ENCODE measurements around the gene SOX9. TPM values are rescaled to one million over a fixed set of nuclear protein-coding genes. Genes with fewer than 3 reads are reported as not detected.
A peak's percentile ranks its signal among the peaks of the same experiment; 100 is the strongest.

The SOX9 gene
- 79.3 TPM for total RNA-seq
- 5.8 TPM for polyA plus RNA-seq (ENCODE audit: insufficient read depth, low read depth, low replicate concordance)
- long read RNA-seq, donor 1, transcript SOX9-201 (3 exons, 3,935 nt), result major isoform, 6 of 6 reads
- long read RNA-seq, donor 1, partial matches to known transcripts, result 0 of 6 reads
- long read RNA-seq, donor 1, other reads (novel, unspliced or antisense), result 0 of 6 reads
- long read RNA-seq, donor 2, partial matches to known transcripts, result 0 of 4 reads
- long read RNA-seq, donor 2, other reads (novel, unspliced or antisense), result 0 of 4 reads
- long read RNA-seq, donor 3, partial matches to known transcripts, result 0 of 4 reads
- long read RNA-seq, donor 3, other reads (novel, unspliced or antisense), result 0 of 4 reads
- long read RNA-seq, donor 4, transcript SOX9-201 (3 exons, 3,935 nt), result major isoform, 6 of 6 reads
- long read RNA-seq, donor 4, partial matches to known transcripts, result 0 of 6 reads
- long read RNA-seq, donor 4, other reads (novel, unspliced or antisense), result 0 of 6 reads
- long read RNA-seq, donor 5, result 0 reads
- long read RNA-seq, donor 6, result 0 reads
- long read RNA-seq, donor 7, transcript SOX9-201 (3 exons, 3,935 nt), result major isoform, 28 of 71 reads
- long read RNA-seq, donor 7, partial matches to known transcripts, result 43 of 71 reads
- long read RNA-seq, donor 7, other reads (novel, unspliced or antisense), result 0 of 71 reads
- long read RNA-seq, donor 8, partial matches to known transcripts, result 0 of 4 reads
- long read RNA-seq, donor 8, other reads (novel, unspliced or antisense), result 0 of 4 reads
- long read RNA-seq, donor 9, transcript SOX9-201 (3 exons, 3,935 nt), result major isoform, 8 of 8 reads
- long read RNA-seq, donor 9, partial matches to known transcripts, result 0 of 8 reads
- long read RNA-seq, donor 9, other reads (novel, unspliced or antisense), result 0 of 8 reads
- long read RNA-seq, donor 10, transcript SOX9-201 (3 exons, 3,935 nt), result major isoform, 5 of 11 reads
- long read RNA-seq, donor 10, partial matches to known transcripts, result 6 of 11 reads
- long read RNA-seq, donor 10, other reads (novel, unspliced or antisense), result 0 of 11 reads

GRCh38 chr17:72120642-72121163 is at the start of gene SOX9:
SOX9 (plus strand) TSS chr17:72121020; CDS start chr17:72121392, 372 bp downstream.
- TF ChIP-seq, protein P1, sequence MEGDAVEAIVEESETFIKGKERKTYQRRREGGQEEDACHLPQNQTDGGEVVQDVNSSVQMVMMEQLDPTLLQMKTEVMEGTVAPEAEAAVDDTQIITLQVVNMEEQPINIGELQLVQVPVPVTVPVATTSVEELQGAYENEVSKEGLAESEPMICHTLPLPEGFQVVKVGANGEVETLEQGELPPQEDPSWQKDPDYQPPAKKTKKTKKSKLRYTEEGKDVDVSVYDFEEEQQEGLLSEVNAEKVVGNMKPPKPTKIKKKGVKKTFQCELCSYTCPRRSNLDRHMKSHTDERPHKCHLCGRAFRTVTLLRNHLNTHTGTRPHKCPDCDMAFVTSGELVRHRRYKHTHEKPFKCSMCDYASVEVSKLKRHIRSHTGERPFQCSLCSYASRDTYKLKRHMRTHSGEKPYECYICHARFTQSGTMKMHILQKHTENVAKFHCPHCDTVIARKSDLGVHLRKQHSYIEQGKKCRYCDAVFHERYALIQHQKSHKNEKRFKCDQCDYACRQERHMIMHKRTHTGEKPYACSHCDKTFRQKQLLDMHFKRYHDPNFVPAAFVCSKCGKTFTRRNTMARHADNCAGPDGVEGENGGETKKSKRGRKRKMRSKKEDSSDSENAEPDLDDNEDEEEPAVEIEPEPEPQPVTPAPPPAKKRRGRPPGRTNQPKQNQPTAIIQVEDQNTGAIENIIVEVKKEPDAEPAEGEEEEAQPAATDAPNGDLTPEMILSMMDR (IDR thresholded peaks at IDR 0.05; ENCODE audit: borderline replicate concordance, extremely low read depth, insufficient read depth), result no peak
- Histone ChIP-seq H3K36me3 (ENCODE audit: control insufficient read depth in 2 of 3, insufficient read depth in 3 of 3, low read length in 3 of 3) (no peaks in the 10 kb centered on the region), H3K4me1 (ENCODE audit: control insufficient read depth in 2 of 3, insufficient read depth in 2 of 3, low read depth in 1 of 3, low read length in 3 of 3) (peaks cover 0 to 17% (median 0%) of the 10 kb centered on the region in 3 donors), H3K9me3 (ENCODE audit: control insufficient read depth in 2 of 3, insufficient read depth in 1 of 3, low read length in 3 of 3) (no peaks in the 10 kb centered on the region), H3K4me3 (ENCODE audit: low read length in 3 of 3) (peak within 1 kb of the TSS; percentile 72 to 88 (median 73)), H3K27me3 (ENCODE audit: control insufficient read depth, insufficient read depth, low read length) (peaks cover 35% of the 10 kb centered on the region), H3K9ac (ENCODE audit: low read length in 3 of 3) (peak within 1 kb of the TSS; percentile 11 to 77 (median 44)), H3K27ac (ENCODE audit: low read depth in 2 of 2, low read length in 2 of 2) (peak within 1 kb of the TSS; percentile 72 to 82)
- FAIRE-seq, result no peak
- intact Hi-C loops (cut with DNase I), result no loop called here
- peak; percentile 94 to 96 (median 95) for DNase-seq

DNA sequence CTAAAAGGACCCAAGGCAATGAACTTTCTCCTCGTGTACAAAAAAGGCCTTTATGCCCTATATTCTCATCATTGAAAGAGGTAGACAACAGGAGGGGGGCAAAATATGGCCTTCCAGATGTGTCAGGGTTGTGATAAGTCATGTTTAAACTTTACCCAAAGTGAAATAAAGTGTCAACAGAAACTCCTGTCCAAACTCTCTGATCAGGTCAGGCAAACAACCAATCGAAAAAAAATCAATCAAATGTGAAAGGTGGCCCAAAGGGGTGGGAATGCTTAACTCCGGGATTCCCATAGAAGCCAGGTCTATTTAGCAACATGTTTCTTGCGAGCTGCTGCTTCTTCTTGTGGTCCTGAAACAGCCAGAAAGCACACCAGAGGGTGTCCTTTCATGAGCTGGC is 49.5 kb upstream of the SOX9 start:
- H3K4me3 ChIP-seq (ENCODE audit: low read length in 3 of 3), result no peak overlapping the region
- no peaks in the 10 kb centered on the region for H3K27me3 ChIP-seq (ENCODE audit: control insufficient read depth, insufficient read depth, low read length)
- no peaks in the 10 kb centered on the region for H3K9me3 ChIP-seq (ENCODE audit: control insufficient read depth in 2 of 3, insufficient read depth in 1 of 3, low read length in 3 of 3)
- DNase-seq, result no peak
- no peak overlapping the region for H3K27ac ChIP-seq (ENCODE audit: low read depth in 2 of 2, low read length in 2 of 2)
- no peaks in the 10 kb centered on the region for H3K36me3 ChIP-seq (ENCODE audit: control insufficient read depth in 2 of 3, insufficient read depth in 3 of 3, low read length in 3 of 3)
- intact Hi-C loops (cut with DNase I), result no loop called here
- no peak for FAIRE-seq
- H3K9ac ChIP-seq (ENCODE audit: low read length in 3 of 3), result no peak overlapping the region
- TF ChIP-seq, protein P1 (IDR thresholded peaks at IDR 0.05; ENCODE audit: borderline replicate concordance, extremely low read depth, insufficient read depth), result no peak
- no peaks in the 10 kb centered on the region for H3K4me1 ChIP-seq (ENCODE audit: control insufficient read depth in 2 of 3, insufficient read depth in 2 of 3, low read depth in 1 of 3, low read length in 3 of 3)

- Histone ChIP-seq H3K9me3 (ENCODE audit: control insufficient read depth in 2 of 3, insufficient read depth in 1 of 3, low read length in 3 of 3) (no peaks in the 10 kb centered on the region), H3K27me3 (ENCODE audit: control insufficient read depth, insufficient read depth, low read length) (no peaks in the 10 kb centered on the region), H3K36me3 (ENCODE audit: control insufficient read depth in 2 of 3, insufficient read depth in 3 of 3, low read length in 3 of 3) (no peaks in the 10 kb centered on the region), H3K27ac (ENCODE audit: low read depth in 2 of 2, low read length in 2 of 2) (no peak overlapping the region), H3K4me3 (ENCODE audit: low read length in 3 of 3) (no peak overlapping the region), H3K4me1 (ENCODE audit: control insufficient read depth in 2 of 3, insufficient read depth in 2 of 3, low read depth in 1 of 3, low read length in 3 of 3) (no peaks in the 10 kb centered on the region), H3K9ac (ENCODE audit: low read length in 3 of 3) (no peak overlapping the region)
- no peak for DNase-seq
- intact Hi-C loops (cut with DNase I), result no loop called here
- TF ChIP-seq, protein P1 (IDR thresholded peaks at IDR 0.05; ENCODE audit: borderline replicate concordance, extremely low read depth, insufficient read depth), result no peak
- no peak for FAIRE-seq
Observed at GRCh38 chr17:72075995-72076677, 44.7 kb upstream of the SOX9 start.

Measured in kidney (tissue), 22 donors.